Thyroid gland (tissue), 4 donors: ENCODE results near the gene COL8A1.

Experiments used
- POLR2A ChIP-seq, 2 donors: fragments of 450-650 bp; IDR thresholded peaks; one replicate each; pipeline ENCODE4 v1.6.1; 2017; ENCODE audit warnings: antibody characterized with exemption in 2 of 2, mild to moderate bottlenecking in 2 of 2, moderate library complexity in 1 of 2
- TF ChIP-seq, protein P1 (sequence below), 6 experiments: fragments of 200-600 bp in 3 of 6; fragments of 450-650 bp in 3 of 6; sonication (generic) in 3 of 6; IDR thresholded peaks; one replicate each; pipeline ENCODE4 v1.5.1; 2016 to 2019; ENCODE audit warnings: antibody characterized with exemption in 6 of 6, mild to moderate bottlenecking in 2 of 6, inconsistent platforms in 1 of 6, moderate library complexity in 1 of 6

DNA sequence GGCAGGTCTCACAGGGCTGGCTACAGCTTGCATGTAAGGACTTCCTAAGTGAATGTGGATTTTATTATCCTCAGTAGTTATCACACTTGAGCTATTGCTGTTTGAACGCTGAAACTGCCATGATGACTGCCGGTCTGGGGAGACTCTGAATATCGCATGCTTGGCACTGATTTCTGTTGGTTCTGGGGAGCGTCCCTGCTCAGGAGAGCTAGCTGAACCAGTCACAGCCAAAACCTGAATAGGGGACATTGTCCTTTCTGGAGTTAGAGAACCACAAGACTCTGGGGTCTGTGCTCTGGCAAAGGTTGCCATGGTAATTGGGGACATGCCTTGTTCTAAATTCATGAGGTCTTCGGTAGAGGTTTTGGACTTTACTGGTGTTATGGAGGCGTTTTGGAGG, 210.0 kb downstream of the COL8A1 start:
- TF ChIP-seq, protein P1, sequence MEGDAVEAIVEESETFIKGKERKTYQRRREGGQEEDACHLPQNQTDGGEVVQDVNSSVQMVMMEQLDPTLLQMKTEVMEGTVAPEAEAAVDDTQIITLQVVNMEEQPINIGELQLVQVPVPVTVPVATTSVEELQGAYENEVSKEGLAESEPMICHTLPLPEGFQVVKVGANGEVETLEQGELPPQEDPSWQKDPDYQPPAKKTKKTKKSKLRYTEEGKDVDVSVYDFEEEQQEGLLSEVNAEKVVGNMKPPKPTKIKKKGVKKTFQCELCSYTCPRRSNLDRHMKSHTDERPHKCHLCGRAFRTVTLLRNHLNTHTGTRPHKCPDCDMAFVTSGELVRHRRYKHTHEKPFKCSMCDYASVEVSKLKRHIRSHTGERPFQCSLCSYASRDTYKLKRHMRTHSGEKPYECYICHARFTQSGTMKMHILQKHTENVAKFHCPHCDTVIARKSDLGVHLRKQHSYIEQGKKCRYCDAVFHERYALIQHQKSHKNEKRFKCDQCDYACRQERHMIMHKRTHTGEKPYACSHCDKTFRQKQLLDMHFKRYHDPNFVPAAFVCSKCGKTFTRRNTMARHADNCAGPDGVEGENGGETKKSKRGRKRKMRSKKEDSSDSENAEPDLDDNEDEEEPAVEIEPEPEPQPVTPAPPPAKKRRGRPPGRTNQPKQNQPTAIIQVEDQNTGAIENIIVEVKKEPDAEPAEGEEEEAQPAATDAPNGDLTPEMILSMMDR (IDR thresholded peaks at IDR 0.05) = no peak
- TF ChIP-seq POLR2A (IDR thresholded peaks at IDR 0.05) = no peak
